Thoracic aorta (tissue), 2 donors: Measurements from ENCODE around the gene ACIN1. TPM values are rescaled to one million over a fixed set of nuclear protein-coding genes. Genes with fewer than 3 reads are reported as not detected.
A peak's percentile ranks its signal among the peaks of the same experiment; 100 is the strongest.

Source experiments
- ATAC-seq: fragments of 150-250 bp; one replicate; pipeline ENCODE4 v1.8.0; 2017; ENCODE audit warnings: low read depth; ENCODE audit not compliant: insufficient number of reproducible peaks, low FRiP score
- DNase-seq: peaks from one replicate; pipeline ENCODE4 v3.0.0-alpha.2; 2020; ENCODE audit warnings: low spot score
- H3K27ac ChIP-seq, 2 donors: fragments of 200-600 bp; sonication (generic); 1 replicate in 1 of 2; 2 replicates in 1 of 2; pipeline ENCODE4 v1.5.1; 2016; ENCODE audit warnings: mild to moderate bottlenecking in 2 of 2, moderate library complexity in 2 of 2
- H3K27me3 ChIP-seq: fragments of 200-600 bp; sonication (generic); replicated peaks from 2 replicates; pipeline ENCODE4 v1.6.0; 2016; ENCODE audit warnings: mild to moderate bottlenecking; ENCODE audit not compliant: insufficient read depth
- H3K36me3 ChIP-seq: fragments of 200-600 bp; sonication (generic); one replicate; pipeline ENCODE4 v1.5.1; 2016
- H3K4me1 ChIP-seq, 2 donors: fragments of 200-600 bp; sonication (generic); 1 replicate in 1 of 2; 2 replicates in 1 of 2; pipeline versions ENCODE4 v1.5.1 to v1.6.0; 2016; ENCODE audit warnings: low read depth in 2 of 2, mild to moderate bottlenecking in 1 of 2; ENCODE audit not compliant: control insufficient read depth in 1 of 2
- H3K4me3 ChIP-seq: fragments of 200-600 bp; sonication (generic); 2 replicates; pipeline ENCODE4 v1.5.1; 2016; ENCODE audit warnings: mild to moderate bottlenecking
- H3K9me3 ChIP-seq: fragments of 200-600 bp; sonication (generic); 2 replicates; pipeline ENCODE4 v1.5.1; 2016
- total RNA-seq, 2 donors: library from RNA; depleted of rRNA; stranded (reverse); fragments of >200 nt; gene quantifications; one replicate each; pipeline versions ENCODE4 v1.1.0 to v1.2.3, GENCODE V29; 2016
- TF ChIP-seq, protein P1 (sequence below): fragments of 200-600 bp; sonication (generic); IDR thresholded peaks from one replicate; pipeline ENCODE4 v1.5.1; 2019; ENCODE audit warnings: antibody characterized with exemption

The ACIN1 gene
- total RNA-seq, 2 donors from 2014 or later, result 117 to 154 TPM

DNA sequence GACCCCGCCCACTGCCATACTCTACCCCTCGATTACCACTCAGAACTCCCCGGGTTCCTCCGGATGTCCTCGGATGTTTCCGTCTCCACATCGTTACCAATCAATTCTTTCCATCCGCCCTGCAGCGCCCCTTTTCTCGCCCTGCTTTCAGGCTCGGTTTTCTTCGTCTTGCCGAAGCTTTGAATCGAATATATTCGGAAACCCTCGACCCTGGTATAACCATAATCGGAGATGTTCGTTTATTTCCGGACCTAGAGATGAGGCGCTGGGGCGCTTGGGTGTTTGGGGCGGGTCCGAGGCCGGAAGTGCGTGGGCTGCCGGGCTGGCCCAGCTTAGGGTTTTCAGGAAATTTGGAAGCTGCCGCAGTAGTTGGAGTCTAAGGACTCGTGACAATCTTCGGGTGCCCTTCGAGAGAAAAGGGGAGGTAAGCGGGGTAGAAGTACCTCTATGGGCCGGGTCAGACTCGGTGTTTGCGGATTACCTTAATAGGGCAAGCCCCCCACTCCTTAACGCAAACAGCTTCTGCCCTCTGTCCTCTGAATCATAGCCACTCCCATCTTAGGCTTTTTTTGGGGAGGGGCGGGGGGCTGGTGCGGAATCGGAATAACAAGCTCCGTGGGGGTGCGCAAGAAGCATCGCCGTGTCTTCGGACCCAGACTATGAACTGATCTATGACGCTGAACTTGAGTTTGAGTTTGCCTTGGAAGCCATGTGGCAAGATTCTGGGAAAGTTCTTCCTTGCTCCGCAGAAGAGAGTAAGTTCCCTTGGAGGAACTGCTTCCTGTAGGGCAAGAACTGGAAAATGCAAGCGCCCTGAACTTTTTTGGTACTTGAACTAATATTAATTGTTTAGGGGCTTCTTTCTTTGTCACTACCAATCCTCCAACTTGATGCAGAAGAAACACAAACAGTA is 516 bp upstream of the ACIN1 start, which contains the start of gene C14orf119:
Gene C14orf119, plus strand, starts transcription at position 310 of the 913 bp plus-strand sequence. CDS start 2,154 bp downstream, outside the sequence.
- peak within 1 kb of the TSS; percentile 92 to 94 for H3K27ac ChIP-seq
- no peaks in the 10 kb centered on the region for H3K27me3 ChIP-seq
- H3K4me3 ChIP-seq, result peak within 1 kb of the TSS; percentile 78
- DNase-seq (peak; percentile 100), ATAC-seq (peak; percentile 100)
- no peaks in the 10 kb centered on the region for H3K9me3 ChIP-seq
- H3K36me3 ChIP-seq, result peaks cover 33% of the 10 kb centered on the region
- H3K4me1 ChIP-seq, result peaks cover 19 to 33% of the 10 kb centered on the region in 2 donors
- TF ChIP-seq, protein P1, sequence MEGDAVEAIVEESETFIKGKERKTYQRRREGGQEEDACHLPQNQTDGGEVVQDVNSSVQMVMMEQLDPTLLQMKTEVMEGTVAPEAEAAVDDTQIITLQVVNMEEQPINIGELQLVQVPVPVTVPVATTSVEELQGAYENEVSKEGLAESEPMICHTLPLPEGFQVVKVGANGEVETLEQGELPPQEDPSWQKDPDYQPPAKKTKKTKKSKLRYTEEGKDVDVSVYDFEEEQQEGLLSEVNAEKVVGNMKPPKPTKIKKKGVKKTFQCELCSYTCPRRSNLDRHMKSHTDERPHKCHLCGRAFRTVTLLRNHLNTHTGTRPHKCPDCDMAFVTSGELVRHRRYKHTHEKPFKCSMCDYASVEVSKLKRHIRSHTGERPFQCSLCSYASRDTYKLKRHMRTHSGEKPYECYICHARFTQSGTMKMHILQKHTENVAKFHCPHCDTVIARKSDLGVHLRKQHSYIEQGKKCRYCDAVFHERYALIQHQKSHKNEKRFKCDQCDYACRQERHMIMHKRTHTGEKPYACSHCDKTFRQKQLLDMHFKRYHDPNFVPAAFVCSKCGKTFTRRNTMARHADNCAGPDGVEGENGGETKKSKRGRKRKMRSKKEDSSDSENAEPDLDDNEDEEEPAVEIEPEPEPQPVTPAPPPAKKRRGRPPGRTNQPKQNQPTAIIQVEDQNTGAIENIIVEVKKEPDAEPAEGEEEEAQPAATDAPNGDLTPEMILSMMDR, result no peak

DNA sequence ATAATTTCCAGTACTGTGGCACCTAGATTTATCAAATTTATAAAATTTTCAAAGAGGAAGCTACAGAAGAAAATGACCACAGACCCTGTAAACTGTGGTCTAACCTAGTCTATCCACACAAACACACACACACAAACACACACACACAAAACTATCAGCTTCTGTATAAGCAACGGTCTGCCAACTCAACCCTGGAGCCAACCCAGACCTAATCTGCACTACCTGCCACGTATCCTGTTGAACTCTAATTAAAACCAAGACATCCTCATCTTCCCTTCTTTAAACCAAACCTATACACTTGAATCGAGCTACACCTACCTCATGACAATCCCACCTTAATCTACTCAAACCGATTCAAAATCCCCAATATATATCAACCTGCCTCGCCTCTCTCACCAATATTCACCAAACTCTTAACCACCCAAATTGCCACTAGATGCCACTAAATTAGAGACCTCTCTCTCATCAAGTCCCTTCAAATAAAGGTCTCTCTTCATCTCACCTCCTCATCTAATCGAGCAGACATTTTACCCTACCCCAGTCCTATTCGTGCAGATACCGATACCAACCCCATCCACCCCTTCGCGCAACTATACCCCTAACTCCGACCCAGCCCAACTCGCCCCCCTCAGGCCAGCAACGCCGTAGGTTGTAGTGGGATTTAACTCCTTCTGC is 808 bp downstream of the ACIN1 start:
- Histone ChIP-seq H3K27ac (peak overlapping the region; percentile 90 to 92), H3K9me3 (no peaks in the 10 kb centered on the region), H3K27me3 (no peaks in the 10 kb centered on the region), H3K36me3 (peaks cover 45% of the 10 kb centered on the region), H3K4me3 (peak overlapping the region; percentile 78), H3K4me1 (peaks cover 19 to 33% of the 10 kb centered on the region in 2 donors)
- TF ChIP-seq, protein P1, result no peak
- no peak for ATAC-seq
- DNase-seq, result no peak

DNA sequence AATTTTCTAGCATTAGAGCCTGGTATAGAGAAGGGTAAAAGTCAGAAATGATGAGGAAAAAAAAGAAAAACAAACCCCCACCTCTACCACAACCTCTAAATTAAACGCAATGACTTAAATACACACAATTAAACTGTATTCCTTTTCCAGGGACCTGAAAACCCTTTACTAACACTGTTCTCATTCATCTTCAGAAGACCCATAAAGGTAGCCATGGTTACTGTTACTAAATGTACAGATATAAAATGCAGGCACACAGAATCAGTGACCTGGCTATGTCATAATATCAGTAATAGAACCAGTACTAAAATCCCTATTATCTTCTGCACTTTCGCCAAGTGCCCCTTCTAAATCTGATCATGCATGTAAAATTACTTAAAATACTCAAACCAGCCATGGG is 1.4 kb downstream of the ACIN1 start:
- H3K27ac ChIP-seq, result no peak overlapping the region

DNA sequence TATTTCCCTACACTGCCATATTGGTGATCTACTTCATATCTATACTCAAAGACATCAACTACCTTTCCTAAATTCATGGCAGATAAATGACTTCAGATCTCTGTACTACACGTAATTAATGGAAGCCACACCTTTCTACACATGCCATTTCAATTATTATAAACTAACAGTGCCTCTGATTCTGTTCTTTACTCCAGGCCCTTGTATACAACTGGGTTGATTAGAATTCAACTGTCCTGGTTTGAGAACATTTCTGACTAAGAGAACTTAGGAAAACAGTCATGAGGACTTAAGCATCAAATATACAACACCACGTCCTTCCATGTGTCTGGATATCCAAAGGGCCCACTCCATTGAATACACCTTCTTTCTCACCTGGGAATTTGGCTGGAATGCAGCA is 1.8 kb downstream of the ACIN1 start:
- peaks cover 42% of the 10 kb centered on the region for H3K36me3 ChIP-seq
- peaks cover 19 to 33% of the 10 kb centered on the region in 2 donors for H3K4me1 ChIP-seq
- TF ChIP-seq, protein P1, result no peak
- DNase-seq (no peak), ATAC-seq (no peak)
- no peak overlapping the region for H3K27ac ChIP-seq
- peak overlapping the region; percentile 78 for H3K4me3 ChIP-seq
- no peaks in the 10 kb centered on the region for H3K27me3 ChIP-seq
- no peaks in the 10 kb centered on the region for H3K9me3 ChIP-seq

More for the DNA sequence above, 1.4 kb downstream of the ACIN1 start:
- Histone ChIP-seq H3K36me3 (peaks cover 46% of the 10 kb centered on the region), H3K4me1 (peaks cover 19 to 33% of the 10 kb centered on the region in 2 donors), H3K4me3 (peak overlapping the region; percentile 78), H3K9me3 (no peaks in the 10 kb centered on the region), H3K27me3 (no peaks in the 10 kb centered on the region)
- ATAC-seq (no peak), DNase-seq (no peak)
- TF ChIP-seq, protein P1, result no peak
